ENCODE measurements around the gene PKN2. TPM values are rescaled to one million over a fixed set of nuclear protein-coding genes. Genes with fewer than 3 reads are reported as not detected.

PKN2 gene
- polyA plus RNA-seq, 3 donors = 6.9 to 23.0 (median 8.7) TPM

GRCh38 chr1:88774151-88774556, 90.1 kb downstream of the PKN2 start:
- H3K4me1 Mint-ChIP-seq = no peaks in the 10 kb centered on the region
- Histone ChIP-seq H3K4me1 (ENCODE audit: control insufficient read depth in 1 of 2, insufficient read depth in 2 of 2, low read length in 2 of 2) (no peaks in the 10 kb centered on the region), H3K4me2 (replicated peaks; ENCODE audit: extremely low read depth, low read length, poor library complexity, severe bottlenecking) (no peak overlapping the region), H4K20me1 (ENCODE audit: insufficient read depth, low read length) (peaks cover 20% of the 10 kb centered on the region), H3K36me3 (replicated peaks in 1 of 2; ENCODE audit: control insufficient read depth in 1 of 2, insufficient read depth in 2 of 2, low read length in 2 of 2) (peaks cover 68 to 96% of the 10 kb centered on the region in 2 donors), H3K27me3 (ENCODE audit: control insufficient read depth in 2 of 2, insufficient read depth in 2 of 2, low read length in 2 of 2) (no peaks in the 10 kb centered on the region), H3K9ac (ENCODE audit: insufficient read depth, low read length, poor library complexity, severe bottlenecking) (no peak overlapping the region), H3K79me2 (ENCODE audit: insufficient read depth, low read length) (no peaks in the 10 kb centered on the region), H3K4me3 (replicated peaks in 1 of 3; ENCODE audit: low read depth in 2 of 3, low read length in 3 of 3) (no peak overlapping the region), H2AFZ (ENCODE audit: insufficient read depth, low read depth, low read length, poor library complexity, severe bottlenecking) (no peak overlapping the region), H3K9me3 (replicated peaks in 1 of 2; ENCODE audit: control insufficient read depth in 1 of 2, insufficient read depth in 1 of 2, low read length in 2 of 2) (no peaks in the 10 kb centered on the region), H3K27ac (ENCODE audit: low read depth in 1 of 2, low read length in 2 of 2) (no peak overlapping the region)
- peaks cover 0 to 3% (median 0%) of the 10 kb centered on the region in 7 donors for H3K9me3 Mint-ChIP-seq
- DNase-seq = no peak
- H3K27ac Mint-ChIP-seq = peak overlapping the region in 1 of 7 donors; percentile 73
- peaks cover 79 to 88% of the 10 kb centered on the region in 2 donors for H3K36me3 Mint-ChIP-seq
- no peak overlapping the region for H3K4me3 Mint-ChIP-seq
- TF ChIP-seq CTCF (IDR thresholded peaks at IDR 0.05) = no peak
- peaks cover 0 to 2% (median 0%) of the 10 kb centered on the region in 3 donors for H3K27me3 Mint-ChIP-seq (ENCODE audit: low read depth in 3 of 3)
- intact Hi-C loops (cut with micrococcal nuclease) = no loop called here
- WGBS (ENCODE audit: insufficient coverage) = no CpG with 5 or more reads among the region's 1 CpG

- Histone ChIP-seq H4K20me1 (ENCODE audit: insufficient read depth, low read length) (peaks cover 19% of the 10 kb centered on the region), H3K27ac (ENCODE audit: low read depth in 1 of 2, low read length in 2 of 2) (no peak overlapping the region), H3K9me3 (replicated peaks in 1 of 2; ENCODE audit: control insufficient read depth in 1 of 2, insufficient read depth in 1 of 2, low read length in 2 of 2) (no peaks in the 10 kb centered on the region), H3K4me3 (replicated peaks in 1 of 3; ENCODE audit: low read depth in 2 of 3, low read length in 3 of 3) (no peak overlapping the region), H3K4me1 (ENCODE audit: control insufficient read depth in 1 of 2, insufficient read depth in 2 of 2, low read length in 2 of 2) (peaks cover 4 to 14% of the 10 kb centered on the region in 2 donors), H2AFZ (ENCODE audit: insufficient read depth, low read depth, low read length, poor library complexity, severe bottlenecking) (no peak overlapping the region), H3K27me3 (ENCODE audit: control insufficient read depth in 2 of 2, insufficient read depth in 2 of 2, low read length in 2 of 2) (no peaks in the 10 kb centered on the region), H3K36me3 (replicated peaks in 1 of 2; ENCODE audit: control insufficient read depth in 1 of 2, insufficient read depth in 2 of 2, low read length in 2 of 2) (peaks cover 56 to 74% of the 10 kb centered on the region in 2 donors), H3K79me2 (ENCODE audit: insufficient read depth, low read length) (no peaks in the 10 kb centered on the region), H3K4me2 (replicated peaks; ENCODE audit: extremely low read depth, low read length, poor library complexity, severe bottlenecking) (no peak overlapping the region), H3K9ac (ENCODE audit: insufficient read depth, low read length, poor library complexity, severe bottlenecking) (no peak overlapping the region)
- H3K4me3 Mint-ChIP-seq = no peak overlapping the region
- H3K9me3 Mint-ChIP-seq = peaks cover 0 to 3% (median 0%) of the 10 kb centered on the region in 7 donors
- no peak for DNase-seq
- no peak overlapping the region for H3K27ac Mint-ChIP-seq
- H3K27me3 Mint-ChIP-seq (ENCODE audit: low read depth in 3 of 3) = peaks cover 0 to 2% (median 2%) of the 10 kb centered on the region in 3 donors
- intact Hi-C loops (cut with micrococcal nuclease) = no loop called here
- TF ChIP-seq CTCF (IDR thresholded peaks at IDR 0.05) = no peak
- peaks cover 12% of the 10 kb centered on the region for H3K4me1 Mint-ChIP-seq
- peaks cover 68 to 80% of the 10 kb centered on the region in 2 donors for H3K36me3 Mint-ChIP-seq
- WGBS (ENCODE audit: insufficient coverage) = no CpG with 5 or more reads among the region's 3 CpGs
Observed at GRCh38 chr1:88777604-88778149, 93.6 kb downstream of the PKN2 start.

All from CD14-positive monocyte (primary cell).